ENCODE data around the gene AFF3.
"Not testable (repeated sequence)": the region's sequence is repeated elsewhere in the genome, so short reads cannot be mapped to it uniquely, and the experiment has no call there.

DNA sequence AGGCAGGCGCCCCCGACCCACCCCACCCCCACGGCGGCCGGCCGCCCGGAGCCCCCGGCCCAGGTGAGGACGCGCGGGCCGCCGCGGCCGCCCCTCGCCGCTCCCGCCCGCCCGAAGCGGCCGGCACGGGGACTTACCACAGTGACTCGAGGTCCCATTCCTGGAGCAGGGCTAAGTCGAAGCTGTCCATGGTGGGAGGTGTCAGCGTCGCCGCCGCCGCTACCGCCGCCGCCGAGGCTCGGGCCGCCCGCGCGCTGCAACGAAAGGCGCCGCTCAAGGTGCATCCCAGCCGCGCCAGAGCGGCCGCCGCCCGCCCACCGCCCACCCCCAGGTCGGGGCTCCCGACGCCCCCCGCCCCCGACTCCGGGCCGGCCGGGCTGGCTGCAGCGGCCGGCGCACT is 38.1 kb downstream of the AFF3 start:
- TF ChIP-seq POLR2AphosphoS5 (IDR thresholded peaks at IDR 0.05) = not testable (repeated sequence)
- TF ChIP-seq, protein P1, sequence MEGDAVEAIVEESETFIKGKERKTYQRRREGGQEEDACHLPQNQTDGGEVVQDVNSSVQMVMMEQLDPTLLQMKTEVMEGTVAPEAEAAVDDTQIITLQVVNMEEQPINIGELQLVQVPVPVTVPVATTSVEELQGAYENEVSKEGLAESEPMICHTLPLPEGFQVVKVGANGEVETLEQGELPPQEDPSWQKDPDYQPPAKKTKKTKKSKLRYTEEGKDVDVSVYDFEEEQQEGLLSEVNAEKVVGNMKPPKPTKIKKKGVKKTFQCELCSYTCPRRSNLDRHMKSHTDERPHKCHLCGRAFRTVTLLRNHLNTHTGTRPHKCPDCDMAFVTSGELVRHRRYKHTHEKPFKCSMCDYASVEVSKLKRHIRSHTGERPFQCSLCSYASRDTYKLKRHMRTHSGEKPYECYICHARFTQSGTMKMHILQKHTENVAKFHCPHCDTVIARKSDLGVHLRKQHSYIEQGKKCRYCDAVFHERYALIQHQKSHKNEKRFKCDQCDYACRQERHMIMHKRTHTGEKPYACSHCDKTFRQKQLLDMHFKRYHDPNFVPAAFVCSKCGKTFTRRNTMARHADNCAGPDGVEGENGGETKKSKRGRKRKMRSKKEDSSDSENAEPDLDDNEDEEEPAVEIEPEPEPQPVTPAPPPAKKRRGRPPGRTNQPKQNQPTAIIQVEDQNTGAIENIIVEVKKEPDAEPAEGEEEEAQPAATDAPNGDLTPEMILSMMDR (IDR thresholded peaks at IDR 0.05) = not testable (repeated sequence)
